HG03139 (cell line): ENCODE results near the gene ACOT7.

Experiments used
- ATAC-seq: cut with Tn5 transposase; IDR thresholded peaks from one replicate; pipeline ENCODE4 v1.9.1; 2021; ENCODE audit not compliant: unreplicated experiment

Gene ACOT7

DNA sequence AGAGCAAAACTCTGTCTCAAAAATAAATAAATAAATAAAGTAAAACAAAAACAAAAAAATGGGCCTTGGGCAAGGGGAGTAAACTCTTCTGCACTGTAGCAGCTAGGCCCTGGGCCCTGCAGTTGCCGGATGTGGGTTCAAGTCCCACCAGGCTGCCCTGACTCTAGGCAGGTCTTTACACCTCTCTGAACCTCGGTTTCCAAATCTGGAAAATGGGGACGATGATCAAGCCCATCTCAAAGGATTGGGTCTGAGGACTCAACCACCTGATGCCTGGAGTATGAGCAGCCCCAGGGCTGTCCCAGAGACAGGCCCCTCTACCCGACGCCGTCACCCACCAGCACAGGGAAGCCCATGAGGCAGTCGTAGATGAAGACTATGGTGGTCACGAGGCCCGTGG, 140.2 kb downstream of the ACOT7 start:
- no peak for ATAC-seq

DNA sequence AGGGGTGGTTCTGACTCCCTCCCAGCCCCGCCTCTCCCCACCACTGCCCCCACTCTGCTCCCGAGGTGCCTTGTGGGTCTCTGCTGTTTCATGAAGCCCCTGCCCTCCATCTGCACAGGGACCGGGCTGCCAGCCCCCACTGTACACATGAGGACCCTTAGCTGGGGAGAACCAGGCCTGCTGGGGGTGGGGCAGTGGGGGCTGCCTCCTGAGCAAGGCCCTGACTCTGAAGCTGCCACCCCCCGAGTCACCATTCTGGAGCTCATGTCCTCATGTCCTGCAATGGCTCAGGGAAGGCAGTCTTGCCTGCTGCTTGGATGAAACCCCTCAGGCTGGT, 141.2 kb downstream of the ACOT7 start:
- ATAC-seq: no peak

DNA sequence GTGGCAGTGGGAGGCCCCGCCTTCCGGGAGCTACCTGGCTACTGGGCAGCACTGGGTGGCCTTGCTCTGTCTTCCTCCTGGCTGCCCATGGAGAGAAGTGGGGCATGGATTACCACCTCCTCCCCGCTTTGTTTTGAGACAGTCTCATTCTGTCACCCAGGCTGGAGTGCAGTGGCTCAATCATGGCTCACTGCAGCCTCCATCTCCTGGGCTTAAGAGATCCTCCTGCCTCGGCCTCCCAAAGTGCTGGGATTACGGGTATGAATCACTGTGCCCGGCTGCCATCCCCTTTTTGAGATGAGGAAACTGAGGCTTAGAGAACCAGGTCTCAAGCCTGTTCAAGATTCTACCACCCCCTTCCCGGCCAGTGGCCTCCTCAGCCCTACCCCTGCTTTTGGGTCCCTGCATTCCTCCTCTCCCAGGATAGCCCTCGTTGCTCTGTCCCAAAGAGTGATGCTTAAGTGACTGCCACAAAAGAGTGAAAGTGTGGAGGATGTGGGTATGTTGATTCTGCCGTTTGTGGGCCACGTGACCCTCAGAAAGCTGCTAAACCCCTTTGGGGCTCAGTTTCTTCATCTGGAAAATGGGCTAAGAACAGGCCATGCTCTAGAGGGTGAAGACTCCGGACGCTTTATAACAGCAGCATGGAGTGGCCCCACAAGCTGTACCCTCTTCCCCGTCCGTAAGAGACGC, 141.7 kb downstream of the ACOT7 start:
- ATAC-seq: no peak

DNA sequence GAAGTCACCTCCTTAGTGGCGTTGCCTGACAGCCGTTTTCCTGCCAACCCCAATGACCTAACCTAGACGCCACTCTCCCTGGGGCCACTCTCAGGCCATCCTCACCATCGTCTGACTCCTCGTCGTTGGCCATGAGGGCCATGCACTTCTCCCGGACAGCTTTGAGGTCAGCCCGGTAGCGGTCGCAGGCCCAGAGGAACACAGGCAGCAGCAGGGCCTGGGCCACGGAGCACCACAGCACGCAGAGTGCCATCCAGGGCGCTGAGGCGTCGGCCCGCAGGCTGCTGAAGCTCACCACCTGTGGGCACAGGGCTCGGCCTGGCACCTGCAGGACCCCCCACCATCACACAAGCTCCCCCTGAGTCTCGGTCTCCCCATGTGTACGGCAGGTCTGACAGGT, 142.3 kb downstream of the ACOT7 start:
- no peak for ATAC-seq

DNA sequence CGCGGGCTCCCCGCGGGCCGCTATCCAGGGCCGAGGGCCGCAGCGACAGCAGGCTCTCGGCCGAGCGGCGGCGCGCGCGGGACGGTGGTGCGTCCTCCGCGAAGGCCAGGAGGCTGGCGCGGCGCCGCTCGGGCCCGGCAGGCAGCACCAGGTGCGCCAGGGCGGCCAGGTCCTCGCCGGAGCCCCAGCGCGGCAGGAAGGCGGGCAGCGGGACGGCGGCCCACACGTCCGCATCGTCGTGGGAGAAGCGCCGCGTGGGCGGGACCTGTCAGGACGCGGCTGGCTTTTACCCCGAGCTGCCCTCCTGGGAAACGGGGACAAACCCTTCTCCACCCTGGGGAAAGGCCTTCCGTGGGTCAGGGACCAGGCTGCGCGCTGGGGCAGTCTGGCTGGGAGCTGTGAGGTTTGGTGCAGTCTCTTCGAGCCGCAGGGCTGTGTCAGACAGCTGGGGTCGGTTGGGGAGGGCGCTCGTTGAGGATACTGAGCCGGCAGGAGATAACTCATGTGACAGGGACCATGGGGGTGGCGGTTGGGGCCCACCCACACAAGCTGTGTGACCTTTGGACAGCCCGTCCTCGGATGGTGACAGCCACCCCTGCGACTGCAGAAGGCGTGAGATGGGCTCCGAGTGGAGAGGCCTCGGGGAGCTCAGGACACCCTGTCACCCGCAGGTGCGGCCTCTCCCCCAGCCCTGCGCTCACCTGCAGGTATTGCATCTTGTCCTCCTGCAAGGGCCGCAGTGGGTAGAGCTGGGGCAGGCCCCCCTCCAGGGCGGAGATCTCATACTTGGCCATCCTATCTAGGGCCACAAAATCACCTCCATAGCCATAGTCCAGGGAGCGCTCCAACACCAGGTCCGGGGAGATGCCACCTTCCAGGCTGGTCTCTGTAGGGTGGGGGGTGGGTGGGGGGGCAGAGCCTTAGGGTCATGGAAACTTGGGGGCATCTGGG, 143.6 kb downstream of the ACOT7 start:
- no peak for ATAC-seq

DNA sequence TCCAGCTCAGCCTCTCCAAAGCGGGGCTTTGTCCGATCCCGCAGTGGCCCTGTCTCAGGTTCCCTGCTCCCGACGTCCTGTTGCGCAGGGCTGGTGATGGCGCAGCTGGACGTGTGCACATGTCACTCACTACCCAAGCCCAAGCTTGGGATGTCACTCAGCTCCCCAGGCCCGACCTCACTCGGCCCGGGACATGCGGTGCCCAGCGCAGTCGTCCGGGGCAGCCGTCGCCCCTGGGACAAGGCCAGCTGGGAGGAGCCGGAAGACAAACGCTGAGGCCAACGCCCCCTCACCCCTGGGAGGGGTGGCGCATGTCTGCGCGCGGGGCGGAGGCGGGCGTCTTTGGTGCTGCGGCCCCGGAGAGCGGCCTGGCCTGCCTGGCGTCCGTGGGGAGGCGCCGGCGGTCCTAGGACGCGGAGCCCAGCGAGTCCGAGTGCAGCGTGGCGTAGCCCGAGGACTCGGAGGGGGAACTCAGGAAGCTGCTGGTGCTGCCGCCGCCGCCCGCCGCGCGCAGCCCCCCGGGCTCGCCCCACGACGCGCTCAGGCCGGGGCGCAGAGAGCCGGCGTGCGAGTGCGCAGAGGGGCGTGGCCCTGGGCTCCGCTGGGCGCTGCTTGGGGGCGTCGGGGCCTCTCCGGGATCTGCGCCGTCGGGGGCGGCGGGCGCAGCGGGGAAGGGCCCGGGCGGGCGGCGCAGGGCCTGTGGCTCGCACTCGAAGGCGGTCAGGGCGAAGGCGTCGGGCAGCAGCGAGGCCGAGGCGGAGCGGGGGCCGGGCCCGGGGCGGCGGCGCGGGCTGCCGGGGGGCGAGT, 144.4 kb downstream of the ACOT7 start:
- ATAC-seq: no peak

DNA sequence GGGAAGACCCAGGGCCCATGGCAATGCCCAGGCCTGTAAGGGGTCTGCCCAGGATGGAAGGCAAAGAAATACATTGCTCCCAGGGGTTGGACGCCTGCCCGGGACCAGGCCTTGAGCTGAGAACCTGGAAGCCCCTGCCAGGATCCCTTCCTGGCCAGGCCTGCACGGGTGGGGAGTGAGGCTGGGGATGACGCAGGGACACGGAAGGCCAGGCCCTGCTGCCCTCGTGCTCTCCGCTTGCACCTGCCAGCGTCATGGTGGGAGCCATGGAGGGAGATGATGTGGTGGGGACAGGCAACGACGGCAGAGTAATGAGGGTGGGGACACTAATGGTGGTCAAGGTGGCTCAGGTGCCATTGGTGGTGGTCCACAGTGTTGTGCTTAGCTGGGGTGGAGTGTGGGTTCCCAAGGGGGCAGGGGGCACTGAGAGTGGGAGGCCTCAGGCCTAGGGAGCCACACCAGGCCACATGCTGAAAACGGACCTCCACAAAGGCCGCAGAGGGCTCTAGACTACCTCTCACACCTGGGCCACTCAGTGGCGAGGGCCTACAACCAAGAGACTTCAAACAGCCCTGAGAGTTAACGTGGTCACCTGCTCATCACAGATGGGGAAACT, 145.3 kb downstream of the ACOT7 start:
- ATAC-seq: no peak

DNA sequence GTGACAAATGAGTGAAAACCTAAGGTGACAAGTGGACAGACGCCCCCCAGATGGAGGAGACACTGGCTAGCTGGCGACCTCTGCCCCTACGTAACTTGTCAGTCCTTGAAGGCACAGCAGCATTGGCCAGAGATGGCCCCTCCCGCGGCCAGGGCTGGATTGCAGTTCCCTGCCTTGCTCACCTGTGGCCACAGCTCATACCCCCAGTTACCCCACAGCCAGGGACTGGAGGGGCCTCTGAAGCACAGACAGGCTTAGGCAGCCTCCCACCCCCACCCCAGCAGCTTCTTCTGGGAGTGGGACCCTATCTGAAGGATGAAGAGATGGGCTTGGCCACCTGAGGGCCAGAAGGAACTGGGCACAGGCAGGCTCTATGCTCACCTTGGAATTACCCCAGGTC, 145.9 kb downstream of the ACOT7 start:
- no peak for ATAC-seq

DNA sequence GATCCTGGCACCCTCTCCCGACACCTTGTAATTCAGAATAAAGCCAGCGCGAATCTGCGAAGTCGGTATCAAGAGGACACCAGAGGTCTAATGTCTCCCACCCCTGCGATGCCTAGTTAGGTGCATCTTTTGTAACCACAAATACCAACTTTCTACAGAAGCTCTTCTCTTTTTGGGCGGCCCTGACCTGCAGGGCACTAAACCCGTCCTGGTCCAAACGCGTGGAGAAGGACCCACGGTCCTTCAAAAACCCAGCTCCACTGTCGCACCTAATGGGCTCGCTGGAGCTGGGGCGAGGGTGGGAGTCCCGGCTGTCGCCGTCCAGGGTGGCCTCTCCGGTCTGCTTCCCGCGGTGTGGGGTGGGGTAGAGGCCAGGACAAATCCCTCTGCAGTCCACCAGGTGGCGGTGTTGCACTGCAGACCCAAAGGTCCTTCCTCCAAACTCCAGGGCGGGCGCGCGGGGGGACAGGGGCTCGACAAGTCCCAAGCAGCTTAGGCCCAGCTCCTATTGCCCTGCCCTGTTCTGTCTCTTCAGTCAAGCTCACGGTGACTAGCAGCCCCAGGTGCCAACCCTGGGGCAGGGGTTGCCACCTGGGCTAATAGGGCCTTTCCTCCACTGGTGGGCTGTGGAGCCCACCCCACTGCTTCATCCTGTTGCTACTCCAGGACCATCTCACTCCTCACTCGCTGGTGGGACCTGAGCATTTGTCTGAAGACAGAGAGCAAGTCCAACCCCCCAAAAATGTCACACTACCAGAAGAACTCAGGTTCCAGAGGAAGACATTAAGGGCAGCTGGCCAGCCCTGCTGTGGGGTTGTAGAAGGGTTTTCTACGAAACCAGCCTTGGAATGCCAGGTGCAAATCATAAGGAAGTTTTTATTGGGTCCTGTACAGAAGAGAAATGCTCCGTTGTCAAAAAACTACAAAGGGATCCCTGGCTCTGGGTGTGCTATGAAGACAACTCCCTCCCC, 146.8 kb downstream of the ACOT7 start:
- ATAC-seq: no peak

DNA sequence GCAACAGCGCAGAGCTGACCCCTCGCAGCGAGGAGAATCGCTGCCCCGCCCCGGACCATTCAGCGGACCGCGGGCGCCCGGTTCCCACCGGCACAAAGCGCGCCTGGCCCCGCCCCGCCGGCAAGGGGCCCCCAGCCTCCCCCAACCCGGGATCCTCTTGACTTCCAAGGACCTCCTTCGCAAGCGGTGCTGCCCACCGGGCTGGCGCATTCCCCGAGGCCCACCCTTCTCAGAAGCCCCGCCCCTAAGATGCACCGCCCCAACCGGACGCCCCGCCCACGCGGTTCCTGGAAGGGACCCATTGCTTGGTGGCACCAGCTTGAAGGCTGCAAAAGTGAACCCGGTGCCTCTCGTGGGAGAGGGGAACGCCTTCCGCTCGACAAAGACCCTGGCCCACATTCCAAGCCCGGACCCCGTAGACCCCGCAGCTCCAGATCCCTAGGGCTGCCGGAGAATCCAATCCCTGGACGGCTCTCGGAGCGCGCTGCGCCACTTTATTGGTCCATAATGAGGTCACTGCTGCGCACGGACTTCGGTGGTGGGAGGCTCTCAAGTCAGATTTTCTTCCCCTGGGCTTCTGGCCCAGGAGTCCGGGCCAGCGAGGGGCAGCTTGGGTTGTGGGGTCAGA, 147.6 kb downstream of the ACOT7 start:
- no peak for ATAC-seq

DNA sequence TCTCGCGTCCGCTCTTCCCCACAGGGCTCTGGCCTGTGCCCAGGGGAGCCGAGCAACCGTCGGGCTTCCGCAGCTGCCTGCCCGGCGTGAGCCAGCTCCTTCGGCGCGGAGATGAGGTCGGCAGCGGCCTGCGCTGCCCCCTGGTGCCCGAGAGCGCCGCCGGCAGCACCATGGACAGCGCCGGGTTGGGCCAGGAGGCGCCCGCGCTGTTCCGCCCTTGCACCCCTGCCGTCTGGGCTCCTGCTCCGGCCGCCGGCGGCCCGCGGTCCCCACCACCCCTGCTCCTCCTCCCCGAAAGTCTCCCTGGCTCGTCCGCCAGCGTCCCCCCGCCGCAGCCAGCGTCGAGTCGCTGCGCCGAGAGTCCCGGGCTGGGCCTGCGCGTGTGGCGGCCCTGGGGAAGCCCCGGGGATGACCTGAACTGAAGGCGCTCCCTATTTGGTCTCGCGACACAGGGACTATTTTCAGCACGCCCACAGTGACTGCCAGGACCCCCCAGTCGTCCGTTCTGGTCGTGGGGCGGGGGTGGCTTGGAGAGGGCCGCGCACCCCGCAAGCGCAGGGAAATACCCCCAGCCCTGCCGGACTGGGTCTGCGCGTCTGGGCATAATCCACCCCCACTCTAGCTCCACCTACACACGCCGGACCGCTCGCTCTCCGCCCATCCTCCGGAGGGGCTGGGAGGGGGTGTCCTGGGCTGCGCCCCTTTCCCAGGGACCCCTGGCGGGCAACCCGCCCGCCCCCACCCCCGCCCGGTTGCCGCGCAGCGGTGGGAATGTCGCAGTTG, 148.3 kb downstream of the ACOT7 start:
- ATAC-seq: peak; percentile 52

DNA sequence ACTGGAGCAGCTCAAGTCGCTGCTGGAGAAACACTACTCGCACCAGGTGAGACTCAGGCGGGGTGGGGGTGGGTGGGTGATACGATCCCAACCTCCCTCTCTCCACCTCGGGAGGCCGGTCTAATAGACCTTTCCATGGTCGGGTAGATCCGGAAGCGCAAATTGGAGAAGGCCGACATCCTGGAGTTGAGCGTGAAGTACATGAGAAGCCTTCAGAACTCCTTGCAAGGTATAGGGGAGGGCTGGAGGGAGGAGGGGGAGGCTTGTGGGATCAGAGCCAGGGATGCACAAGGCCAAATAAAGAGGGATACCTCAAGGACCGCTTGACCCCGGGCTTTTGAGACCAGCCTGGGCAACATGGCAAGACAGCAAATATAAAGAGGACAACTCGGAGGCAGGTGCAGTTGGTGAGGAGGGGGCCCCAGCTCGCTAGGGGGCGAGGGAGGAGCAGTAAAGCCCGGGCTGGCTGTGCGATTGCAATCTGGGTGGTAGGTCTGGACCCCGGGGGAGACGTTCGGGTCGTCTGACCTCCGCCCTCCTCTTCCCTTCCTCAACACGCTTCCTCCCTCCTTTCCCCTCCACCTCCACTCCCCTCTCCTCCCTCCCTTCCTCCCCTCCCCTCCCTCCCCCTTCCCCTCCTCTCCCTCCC, 149.0 kb downstream of the ACOT7 start:
- ATAC-seq: no peak

DNA sequence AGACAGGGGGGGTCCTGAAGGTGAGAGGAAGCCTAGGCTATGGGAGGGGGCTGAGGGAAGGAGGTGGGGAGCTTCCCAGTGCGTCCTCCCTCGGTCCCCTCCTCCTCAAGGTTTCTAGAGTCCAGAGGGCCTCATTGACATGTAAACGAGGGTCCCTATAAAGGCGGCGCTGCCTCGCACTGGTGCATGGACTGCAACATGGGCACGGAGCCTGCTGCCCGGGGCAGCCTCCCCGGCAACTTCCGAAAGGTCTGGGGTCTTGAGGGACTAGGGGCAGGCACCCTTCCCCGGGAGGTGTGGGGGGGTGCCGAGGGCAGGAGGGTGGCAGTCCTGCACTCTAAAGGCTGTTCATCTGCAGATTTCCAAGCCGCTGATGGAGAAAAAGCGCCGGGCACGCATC, 149.6 kb downstream of the ACOT7 start, which contains the start of gene HES3:
Gene HES3, plus strand, starts transcription at position 187 of the 400 bp plus-strand sequence. Its CDS starts 187 bp downstream, at position 374.
- no peak for ATAC-seq

DNA sequence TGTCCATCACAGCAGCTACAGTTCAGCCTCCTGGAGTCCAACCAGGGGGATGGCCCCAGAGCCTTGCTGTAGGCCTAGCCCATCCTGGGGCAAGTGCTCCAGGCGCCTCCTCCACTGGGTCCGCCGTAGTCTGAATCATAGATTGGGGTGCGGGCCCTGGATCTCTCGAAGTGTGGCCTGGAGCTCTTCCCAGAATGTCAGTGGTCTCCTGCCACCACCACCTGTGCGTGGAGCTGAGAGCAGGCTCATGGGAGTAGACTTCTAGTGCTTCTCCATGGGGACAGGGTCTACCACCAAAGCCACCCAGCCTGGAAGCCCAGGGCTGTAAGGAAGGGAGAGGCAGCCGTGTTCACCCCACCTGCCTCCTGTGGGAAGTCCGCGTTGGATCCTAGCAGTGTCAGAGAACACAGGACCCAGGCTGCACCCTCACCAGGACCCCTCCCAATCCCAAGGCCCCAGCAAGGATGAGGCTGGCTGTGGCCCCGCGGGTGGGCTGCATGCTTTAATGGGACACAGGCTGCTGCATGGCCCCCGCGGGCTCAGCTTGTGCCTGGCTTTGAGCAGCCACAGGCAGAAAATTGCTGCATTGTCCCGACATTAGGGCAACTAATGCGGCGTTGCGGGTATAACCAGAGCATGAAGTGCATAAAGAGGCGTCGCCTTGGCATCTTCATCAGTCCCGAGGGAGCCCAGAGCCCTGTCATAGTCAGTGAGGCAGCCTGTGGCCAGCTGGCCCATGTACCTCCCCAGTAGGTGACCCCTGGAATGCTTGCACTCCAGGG, 150.3 kb downstream of the ACOT7 start:
- ATAC-seq: no peak

DNA sequence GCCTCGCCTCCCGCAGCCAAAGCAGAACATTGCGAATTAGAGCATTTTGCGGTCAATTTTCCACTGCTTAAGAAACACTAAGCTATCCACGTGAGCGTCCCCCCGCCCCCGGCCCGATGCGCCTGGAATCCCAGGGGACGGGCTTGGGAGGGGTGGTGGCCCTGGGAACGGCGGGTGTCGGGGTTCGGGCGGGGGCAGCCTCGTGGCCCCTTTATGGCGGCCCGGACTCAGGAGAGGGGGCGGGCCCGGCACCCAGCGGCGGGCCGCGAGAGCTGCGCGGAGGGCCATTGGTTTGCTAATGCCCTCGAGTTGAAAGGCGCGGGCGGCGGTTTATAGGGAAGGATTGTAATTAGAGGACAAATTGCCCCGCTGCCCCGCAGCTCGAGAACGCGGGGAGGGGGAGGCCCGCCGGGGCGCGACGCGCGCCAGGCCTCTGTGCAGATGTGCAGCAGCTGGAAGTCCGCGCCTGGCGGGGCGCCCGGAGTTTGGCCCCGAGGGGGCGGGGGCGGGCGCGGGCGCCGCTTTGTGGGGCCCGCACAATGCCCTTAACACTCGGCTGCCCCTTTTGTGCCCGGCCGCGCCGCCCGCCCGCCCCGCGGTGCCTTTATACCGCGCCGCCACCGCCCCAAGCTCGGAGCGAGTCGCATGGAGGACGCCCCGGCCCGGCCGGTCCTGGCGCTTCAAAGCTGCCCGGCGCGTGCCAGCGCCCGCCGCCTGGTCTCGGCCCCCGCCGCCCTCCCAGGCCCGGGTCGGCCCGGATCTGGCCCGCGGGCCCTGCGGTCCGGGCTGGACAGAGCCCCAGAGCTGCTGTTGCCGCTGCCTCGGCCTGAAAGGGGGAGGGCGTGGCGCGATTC, 151.5 kb downstream of the ACOT7 start:
- ATAC-seq: no peak

DNA sequence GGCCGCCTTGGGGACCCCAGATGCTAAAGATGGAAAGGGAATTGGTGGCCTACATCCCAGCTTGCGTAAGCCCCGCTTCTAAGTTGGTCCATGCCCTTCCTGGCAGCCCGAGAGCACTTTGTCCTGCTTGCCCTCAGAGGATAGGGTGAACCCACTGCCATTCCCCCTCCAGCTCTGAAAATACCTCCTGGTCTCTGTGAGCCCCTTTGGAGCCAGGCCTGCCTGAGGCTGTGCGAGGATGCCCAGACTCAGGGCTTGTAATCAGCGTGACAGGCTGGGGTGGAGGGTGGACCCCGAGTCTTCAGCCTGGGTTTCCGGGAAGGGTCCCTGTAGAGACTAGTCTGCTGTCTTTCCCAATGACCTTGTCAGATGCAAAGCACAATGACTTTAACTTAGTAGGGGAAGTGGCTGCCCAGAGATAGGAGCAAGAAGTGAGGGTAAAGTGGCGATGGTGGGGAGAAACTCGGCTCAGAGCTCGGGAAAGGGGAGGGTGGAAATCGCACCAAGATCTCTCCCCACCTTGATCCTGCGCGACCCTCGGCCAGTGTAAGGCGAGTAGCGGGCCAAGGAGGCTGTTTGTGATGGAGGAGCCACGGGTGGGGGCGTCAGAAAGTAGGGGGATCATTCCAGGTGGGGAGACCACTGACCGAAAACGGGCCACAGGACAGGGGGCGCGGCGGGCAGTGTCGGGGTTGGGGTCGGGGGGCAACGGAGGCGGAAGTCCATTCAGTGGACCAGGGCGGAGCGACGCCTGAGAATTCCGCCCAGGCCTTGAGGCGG, 152.3 kb downstream of the ACOT7 start:
- ATAC-seq: no peak
